Breast epithelium (tissue), 4 donors: Measurements from ENCODE around the gene ULBP2. TPM values are rescaled to one million over a fixed set of nuclear protein-coding genes. Genes with fewer than 3 reads are reported as not detected.
"Not testable (repeated sequence)": the region's sequence is repeated elsewhere in the genome, so short reads cannot be mapped to it uniquely, and the experiment has no call there.

ENCODE experiments used
- DNase-seq, 2 donors: peaks; one replicate each; pipeline ENCODE4 v3.0.0-alpha.2; 2019; ENCODE audit warnings: low spot score in 2 of 2
- H3K27ac ChIP-seq, 2 donors: fragments of 200-600 bp; sonication (generic) in 1 of 2; one replicate each; pipeline ENCODE4 v1.5.1; 2016 to 2019; ENCODE audit warnings: mild to moderate bottlenecking in 1 of 2
- H3K27me3 ChIP-seq, 2 donors: fragments of 200-600 bp; sonication (generic) in 1 of 2; one replicate each; pipeline versions ENCODE4 v1.5.1 to v1.6.0; 2017 to 2019; ENCODE audit warnings: control low read depth in 1 of 2, mild to moderate bottlenecking in 1 of 2
- H3K36me3 ChIP-seq: fragments of 200-600 bp; one replicate; pipeline ENCODE4 v1.5.1; 2019
- H3K4me1 ChIP-seq, 2 donors: fragments of 200-600 bp; sonication (generic); one replicate each; pipeline ENCODE4 v1.5.1; 2016 to 2019; ENCODE audit warnings: control low read depth in 1 of 2
- H3K4me3 ChIP-seq, 3 donors: fragments of 200-600 bp; sonication (generic); 1 replicate in 2 of 3; 2 replicates in 1 of 3; pipeline ENCODE4 v1.5.1; 2016 to 2019; ENCODE audit warnings: mild to moderate bottlenecking in 3 of 3, moderate library complexity in 2 of 3
- H3K9me3 ChIP-seq, 2 donors: fragments of 200-600 bp; sonication (generic) in 1 of 2; one replicate each; pipeline ENCODE4 v1.5.1; 2016 to 2019; ENCODE audit warnings: control low read depth in 1 of 2
- POLR2A ChIP-seq: fragments of 450-650 bp; IDR thresholded peaks from one replicate; pipeline ENCODE4 v1.6.1; 2016; ENCODE audit warnings: antibody characterized with exemption, mild to moderate bottlenecking, moderate library complexity
- POLR2AphosphoS5 ChIP-seq, 3 donors: sonication (generic); formaldehyde crosslinking; IDR thresholded peaks; one replicate each; pipeline ENCODE4 v1.6.1; 2017; ENCODE audit warnings: antibody characterized with exemption in 3 of 3
- intact Hi-C: fragments of 100-400 bp; cut with DNase I; formaldehyde crosslinking; loops from one replicate; pipeline ENCODE4 v1.15.1; 2023; ENCODE audit warnings: low total_unique reads
- total RNA-seq, 3 donors: library from RNA; depleted of rRNA; stranded (reverse); fragments of >200 nt; gene quantifications; one replicate each; pipeline ENCODE4 v1.1.0, GENCODE V29; 2016
- TF ChIP-seq, protein P1 (sequence below), 3 donors: fragments of 450-650 bp; IDR thresholded peaks; one replicate each; pipeline ENCODE4 v1.5.1; 2016 to 2017; ENCODE audit warnings: antibody characterized with exemption in 3 of 3, mild to moderate bottlenecking in 3 of 3, moderate library complexity in 3 of 3

The ULBP2 gene
- total RNA-seq, 3 donors from 2014 or later: 0.88 to 1.3 TPM; not detected in 1

DNA sequence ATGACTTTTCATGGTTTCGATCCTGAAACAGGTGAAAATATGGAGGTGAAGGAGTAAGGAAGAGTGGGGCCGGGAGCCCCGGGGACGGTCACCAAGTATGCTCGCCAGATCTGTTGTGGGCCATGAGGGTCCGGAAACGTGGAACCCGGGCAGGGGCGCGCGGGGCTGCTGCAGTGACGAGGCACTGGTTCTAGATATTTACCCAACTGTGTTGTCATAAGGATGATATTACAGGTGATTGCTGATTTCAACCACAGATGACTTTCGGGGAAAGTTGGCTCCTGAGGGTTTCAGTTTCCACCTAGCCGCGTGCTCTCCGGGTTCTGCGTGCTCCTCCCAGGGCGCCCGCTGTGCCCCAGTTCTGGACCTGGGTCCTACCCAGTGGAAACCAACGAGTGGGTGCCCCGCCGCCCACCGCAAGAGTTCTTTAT, 31.1 kb upstream of the ULBP2 start:
- H3K27me3 ChIP-seq: no peaks in the 10 kb centered on the region
- no peak for DNase-seq
- no peaks in the 10 kb centered on the region for H3K4me1 ChIP-seq
- intact Hi-C loops: no loop called here
- peaks cover 0 to 10% of the 10 kb centered on the region in 2 donors for H3K9me3 ChIP-seq
- TF ChIP-seq POLR2A: no peak
- TF ChIP-seq, protein P1, sequence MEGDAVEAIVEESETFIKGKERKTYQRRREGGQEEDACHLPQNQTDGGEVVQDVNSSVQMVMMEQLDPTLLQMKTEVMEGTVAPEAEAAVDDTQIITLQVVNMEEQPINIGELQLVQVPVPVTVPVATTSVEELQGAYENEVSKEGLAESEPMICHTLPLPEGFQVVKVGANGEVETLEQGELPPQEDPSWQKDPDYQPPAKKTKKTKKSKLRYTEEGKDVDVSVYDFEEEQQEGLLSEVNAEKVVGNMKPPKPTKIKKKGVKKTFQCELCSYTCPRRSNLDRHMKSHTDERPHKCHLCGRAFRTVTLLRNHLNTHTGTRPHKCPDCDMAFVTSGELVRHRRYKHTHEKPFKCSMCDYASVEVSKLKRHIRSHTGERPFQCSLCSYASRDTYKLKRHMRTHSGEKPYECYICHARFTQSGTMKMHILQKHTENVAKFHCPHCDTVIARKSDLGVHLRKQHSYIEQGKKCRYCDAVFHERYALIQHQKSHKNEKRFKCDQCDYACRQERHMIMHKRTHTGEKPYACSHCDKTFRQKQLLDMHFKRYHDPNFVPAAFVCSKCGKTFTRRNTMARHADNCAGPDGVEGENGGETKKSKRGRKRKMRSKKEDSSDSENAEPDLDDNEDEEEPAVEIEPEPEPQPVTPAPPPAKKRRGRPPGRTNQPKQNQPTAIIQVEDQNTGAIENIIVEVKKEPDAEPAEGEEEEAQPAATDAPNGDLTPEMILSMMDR (IDR thresholded peaks at IDR 0.05): no peak
- TF ChIP-seq POLR2AphosphoS5 (IDR thresholded peaks at IDR 0.05): no peak
- no peak overlapping the region for H3K4me3 ChIP-seq
- H3K27ac ChIP-seq: no peak overlapping the region
- H3K36me3 ChIP-seq: no peaks in the 10 kb centered on the region

DNA sequence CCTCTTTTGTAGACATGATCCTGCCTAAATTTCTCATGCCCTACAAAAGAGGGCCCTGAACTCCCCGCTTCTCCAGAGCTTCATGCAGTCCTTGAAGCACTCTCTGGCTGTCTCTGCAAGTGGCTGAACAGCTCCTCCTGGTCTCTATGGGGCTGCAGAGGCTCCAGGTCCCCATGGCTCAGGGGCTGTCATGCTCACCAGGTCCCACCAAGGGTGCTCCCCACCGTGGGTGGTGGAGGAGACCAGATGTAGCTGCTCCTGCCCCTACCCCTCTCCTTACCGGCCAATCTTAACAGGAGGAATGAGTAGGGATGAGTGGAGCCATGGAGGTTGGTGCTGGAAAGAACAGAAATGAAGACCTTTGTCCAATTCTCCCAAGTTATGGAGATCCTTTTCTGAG, 29.1 kb upstream of the ULBP2 start:
- H3K27me3 ChIP-seq, H3K4me3 ChIP-seq, H3K36me3 ChIP-seq, DNase-seq, intact Hi-C loops, H3K27ac ChIP-seq, H3K4me1 ChIP-seq: not testable (repeated sequence)
- peaks cover 0 to 10% of the 10 kb centered on the region in 2 donors for H3K9me3 ChIP-seq

DNA sequence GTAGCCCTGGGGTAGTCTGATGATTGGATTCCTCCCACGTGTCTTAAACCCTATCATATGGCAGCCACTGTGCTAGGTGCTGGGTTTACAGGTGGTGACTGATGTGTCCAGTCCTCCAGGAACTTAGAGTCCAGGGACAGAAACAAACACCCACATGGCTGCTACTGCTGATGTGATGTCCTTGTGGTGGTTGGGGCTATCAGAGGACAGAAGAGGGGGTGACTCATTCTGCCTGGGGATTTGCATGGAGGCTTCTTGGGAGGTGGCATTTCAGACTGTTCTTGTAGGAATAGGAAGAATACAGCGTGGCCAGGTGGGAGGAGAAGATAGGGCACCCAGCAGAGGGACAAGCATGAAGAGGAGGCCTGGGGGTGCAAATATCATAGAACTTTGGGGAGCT, 28.7 kb upstream of the ULBP2 start:
- TF ChIP-seq POLR2AphosphoS5 (IDR thresholded peaks at IDR 0.05) (no peak), POLR2A (no peak)
- TF ChIP-seq, protein P1 (IDR thresholded peaks at IDR 0.05): no peak
- H3K4me3 ChIP-seq: no peak overlapping the region
- no peaks in the 10 kb centered on the region for H3K4me1 ChIP-seq
- no peak overlapping the region for H3K27ac ChIP-seq
- no peaks in the 10 kb centered on the region for H3K27me3 ChIP-seq
- DNase-seq: no peak
- H3K9me3 ChIP-seq: peaks cover 0 to 10% of the 10 kb centered on the region in 2 donors
- no peaks in the 10 kb centered on the region for H3K36me3 ChIP-seq
- intact Hi-C loops: no loop called here

DNA sequence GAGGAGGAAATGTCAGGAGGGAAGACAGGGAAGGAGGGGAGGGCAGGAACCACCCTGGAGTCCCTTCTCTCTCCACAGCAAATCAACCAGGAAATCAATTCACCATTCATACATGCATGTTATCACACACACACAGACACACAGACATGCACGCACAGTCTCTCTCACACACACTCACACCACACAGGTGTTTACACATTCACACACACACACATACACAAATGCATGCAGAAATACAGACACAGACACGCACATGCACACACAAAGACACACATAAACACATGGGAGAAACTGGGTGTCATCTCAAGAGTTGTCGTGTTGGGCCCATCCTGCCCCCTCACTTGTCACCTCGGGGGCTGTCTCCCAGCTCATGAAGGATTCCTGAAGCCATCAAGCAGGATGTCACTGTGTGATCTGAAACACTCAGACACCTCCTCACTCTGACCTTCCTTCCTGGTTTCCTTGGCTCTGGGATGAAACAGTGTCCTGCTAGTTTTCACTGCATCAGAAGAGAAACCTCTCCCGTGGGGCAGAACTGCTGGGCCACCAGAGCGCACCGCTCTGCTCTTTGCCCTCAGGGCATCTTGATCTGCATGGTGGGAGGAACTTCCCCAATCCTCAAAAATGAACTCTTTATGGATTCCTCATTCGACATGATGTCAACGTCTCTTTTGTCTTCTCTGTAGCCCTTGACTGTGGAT, 28.1 kb upstream of the ULBP2 start:
- Histone ChIP-seq H3K4me3 (no peak overlapping the region), H3K4me1 (no peaks in the 10 kb centered on the region), H3K9me3 (peaks cover 0 to 5% of the 10 kb centered on the region in 2 donors), H3K27ac (no peak overlapping the region), H3K36me3 (no peaks in the 10 kb centered on the region), H3K27me3 (no peaks in the 10 kb centered on the region)
- no peak for DNase-seq
- TF ChIP-seq POLR2AphosphoS5 (IDR thresholded peaks at IDR 0.05): no peak
- TF ChIP-seq, protein P1 (IDR thresholded peaks at IDR 0.05): no peak
- no peak for TF ChIP-seq POLR2A
- intact Hi-C loops: no loop called here

DNA sequence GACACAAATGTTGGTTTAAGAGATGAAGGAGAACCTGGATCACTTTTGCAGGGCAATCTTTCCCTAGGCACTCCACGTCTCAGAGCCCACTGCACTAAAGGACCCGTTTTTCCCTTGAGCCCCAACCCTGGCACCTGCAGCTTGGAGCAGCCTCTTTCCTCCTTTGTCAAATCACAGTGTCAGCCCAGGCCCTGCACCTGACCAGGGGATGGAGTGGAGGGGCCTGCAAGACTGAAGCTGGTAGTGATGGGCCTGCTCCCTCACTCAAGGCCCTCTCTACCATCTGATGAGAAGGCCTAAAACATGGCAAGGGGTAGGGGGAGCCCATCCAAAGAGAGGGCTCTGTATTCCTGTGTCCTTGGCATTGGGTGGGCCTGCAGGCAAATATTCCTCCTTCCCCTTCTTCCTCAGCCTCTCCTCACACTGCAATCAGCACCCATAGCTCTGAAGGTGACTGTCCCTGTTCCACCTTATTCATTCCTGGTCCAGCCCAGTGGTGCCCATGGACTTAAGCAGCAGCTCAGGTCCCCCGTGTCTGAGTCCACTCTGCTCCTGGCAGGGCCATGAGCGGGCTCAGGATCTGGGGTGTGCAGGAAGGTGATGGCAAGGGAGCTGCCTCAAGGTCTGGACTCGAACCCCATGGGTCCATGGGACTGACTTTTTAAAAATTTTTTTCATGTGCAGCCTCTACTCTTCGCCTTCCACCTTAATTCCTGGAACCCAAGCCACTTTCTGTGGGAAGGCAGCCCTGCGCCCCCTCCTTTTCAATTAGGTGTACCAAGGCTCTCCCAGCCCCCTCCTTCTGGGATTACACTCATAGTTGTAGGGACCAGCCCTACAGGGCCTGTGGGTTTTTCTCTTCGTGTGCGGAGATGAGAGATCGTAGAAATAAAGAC, 25.6 kb upstream of the ULBP2 start:
- no peaks in the 10 kb centered on the region for H3K9me3 ChIP-seq
- DNase-seq: no peak
- intact Hi-C loops: no loop called here
- no peaks in the 10 kb centered on the region for H3K27me3 ChIP-seq
- no peaks in the 10 kb centered on the region for H3K36me3 ChIP-seq
- TF ChIP-seq, protein P1 (IDR thresholded peaks at IDR 0.05): no peak
- TF ChIP-seq POLR2A (no peak), POLR2AphosphoS5 (IDR thresholded peaks at IDR 0.05) (no peak)
- H3K4me3 ChIP-seq: no peak overlapping the region
- H3K4me1 ChIP-seq: no peaks in the 10 kb centered on the region
- no peak overlapping the region for H3K27ac ChIP-seq
